Measurements from ENCODE around the gene GLB1L. TPM values are rescaled to one million over a fixed set of nuclear protein-coding genes. Genes with fewer than 3 reads are reported as not detected.
A peak's percentile ranks its signal among the peaks of the same experiment; 100 is the strongest.

GLB1L gene
- polyA plus RNA-seq, 1 experiment = 9.5 TPM

DNA sequence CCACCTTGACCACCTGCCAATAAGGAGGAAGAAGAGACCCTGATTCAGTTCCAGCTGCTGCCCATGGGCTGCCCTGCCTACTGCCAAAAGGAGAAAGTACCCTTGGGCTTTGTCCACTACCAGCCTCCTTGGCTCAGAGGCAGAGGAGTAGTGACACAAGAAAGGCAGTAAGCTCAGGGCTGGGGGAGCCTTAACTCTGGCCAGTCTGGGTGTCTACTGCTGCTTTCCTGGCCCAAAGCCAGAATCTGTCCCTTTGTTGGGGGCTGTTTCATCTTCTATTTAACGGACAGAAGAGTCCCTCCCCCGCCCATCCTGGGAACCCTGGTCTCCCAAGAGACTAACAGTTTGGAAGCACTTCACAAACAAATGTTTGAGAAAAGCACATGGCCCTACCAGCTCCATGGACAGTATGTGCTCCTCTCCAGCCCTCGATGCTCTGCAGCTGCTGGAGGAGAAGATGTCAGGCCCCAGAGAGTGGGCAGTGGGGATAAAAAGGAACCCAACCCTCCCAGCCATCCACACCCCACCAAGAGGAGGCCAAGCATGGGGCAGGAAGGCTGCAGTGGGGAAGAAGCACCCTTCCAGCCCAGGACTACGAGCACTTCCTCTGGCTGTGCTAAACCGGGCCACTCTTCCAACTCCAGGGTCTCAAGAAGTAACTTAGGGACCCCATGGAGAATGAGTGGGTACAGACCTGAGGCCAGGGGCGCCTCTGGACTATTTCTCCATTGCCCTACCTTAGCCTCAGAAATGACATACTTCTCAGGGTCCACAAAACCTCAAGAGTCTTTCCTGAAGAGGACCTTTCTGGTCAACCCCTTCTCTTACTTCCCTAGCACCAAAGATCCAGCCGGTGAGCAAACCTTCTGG lies 17.0 kb downstream of the GLB1L start:
- H3K36me3 ChIP-seq (ENCODE audit: control insufficient read depth, insufficient read depth, low read length) = peaks cover 35% of the 10 kb centered on the region
- CTCF ChIA-PET = interaction anchor here (0.8 to 4.9 kb wide), 8 partner anchors 9 to 70 kb away, joined by 3 to 29 read pairs (median 7); partner anchors contain the start of genes ABCB6, GLB1L, NHEJ1 and SLC23A3
- no peaks in the 10 kb centered on the region for H3K27me3 ChIP-seq (ENCODE audit: control insufficient read depth, insufficient read depth, low read length)
- TF ChIP-seq, protein P1, sequence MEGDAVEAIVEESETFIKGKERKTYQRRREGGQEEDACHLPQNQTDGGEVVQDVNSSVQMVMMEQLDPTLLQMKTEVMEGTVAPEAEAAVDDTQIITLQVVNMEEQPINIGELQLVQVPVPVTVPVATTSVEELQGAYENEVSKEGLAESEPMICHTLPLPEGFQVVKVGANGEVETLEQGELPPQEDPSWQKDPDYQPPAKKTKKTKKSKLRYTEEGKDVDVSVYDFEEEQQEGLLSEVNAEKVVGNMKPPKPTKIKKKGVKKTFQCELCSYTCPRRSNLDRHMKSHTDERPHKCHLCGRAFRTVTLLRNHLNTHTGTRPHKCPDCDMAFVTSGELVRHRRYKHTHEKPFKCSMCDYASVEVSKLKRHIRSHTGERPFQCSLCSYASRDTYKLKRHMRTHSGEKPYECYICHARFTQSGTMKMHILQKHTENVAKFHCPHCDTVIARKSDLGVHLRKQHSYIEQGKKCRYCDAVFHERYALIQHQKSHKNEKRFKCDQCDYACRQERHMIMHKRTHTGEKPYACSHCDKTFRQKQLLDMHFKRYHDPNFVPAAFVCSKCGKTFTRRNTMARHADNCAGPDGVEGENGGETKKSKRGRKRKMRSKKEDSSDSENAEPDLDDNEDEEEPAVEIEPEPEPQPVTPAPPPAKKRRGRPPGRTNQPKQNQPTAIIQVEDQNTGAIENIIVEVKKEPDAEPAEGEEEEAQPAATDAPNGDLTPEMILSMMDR (IDR thresholded peaks at IDR 0.05; ENCODE audit: insufficient read depth, low read depth, low read length) = no peak
- DNase-seq (ENCODE audit: low read depth) = no peak
- peak overlapping the region; percentile 64 for H3K4me3 ChIP-seq (ENCODE audit: low read depth, low read length)
- POLR2A ChIA-PET = interaction anchor here (0.5 kb wide), 1 partner anchor 267 kb away, joined by 3 read pairs; no protein-coding TSS in a partner anchor

DNA sequence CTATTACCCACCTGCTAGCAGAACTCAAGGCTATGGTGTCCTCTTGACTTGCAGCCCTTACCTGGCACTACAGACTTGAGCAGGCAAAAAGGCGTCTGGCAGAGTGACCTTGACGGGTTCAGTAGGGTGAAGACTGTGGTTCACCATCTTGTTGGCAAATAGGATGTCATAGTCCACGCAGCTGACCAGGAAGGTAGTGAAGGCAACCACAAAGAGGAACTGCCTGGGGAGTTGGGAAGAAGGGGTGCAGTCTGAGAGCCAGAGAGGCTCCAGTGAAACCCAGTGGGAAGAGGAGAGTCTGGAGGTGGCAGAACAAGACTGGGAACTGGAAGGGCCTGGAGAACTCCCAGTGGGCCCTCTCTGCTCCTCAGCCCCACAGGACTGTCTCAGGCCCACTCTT lies 19.9 kb downstream of the GLB1L start:
- TF ChIP-seq, protein P1 (IDR thresholded peaks at IDR 0.05; ENCODE audit: insufficient read depth, low read depth, low read length) = no peak
- CTCF ChIA-PET = no interaction called here
- no peak for DNase-seq (ENCODE audit: low read depth)
- peaks cover 46% of the 10 kb centered on the region for H3K36me3 ChIP-seq (ENCODE audit: control insufficient read depth, insufficient read depth, low read length)
- H3K4me3 ChIP-seq (ENCODE audit: low read depth, low read length) = no peak overlapping the region
- POLR2A ChIA-PET = no interaction called here
- no peaks in the 10 kb centered on the region for H3K27me3 ChIP-seq (ENCODE audit: control insufficient read depth, insufficient read depth, low read length)

- H3K36me3 ChIP-seq (ENCODE audit: control insufficient read depth, insufficient read depth, low read length) = peaks cover 54% of the 10 kb centered on the region
- no peak for DNase-seq (ENCODE audit: low read depth)
Observed at GRCh38 chr2:219223831-219224610, 21.2 kb downstream of the GLB1L start.

DNA sequence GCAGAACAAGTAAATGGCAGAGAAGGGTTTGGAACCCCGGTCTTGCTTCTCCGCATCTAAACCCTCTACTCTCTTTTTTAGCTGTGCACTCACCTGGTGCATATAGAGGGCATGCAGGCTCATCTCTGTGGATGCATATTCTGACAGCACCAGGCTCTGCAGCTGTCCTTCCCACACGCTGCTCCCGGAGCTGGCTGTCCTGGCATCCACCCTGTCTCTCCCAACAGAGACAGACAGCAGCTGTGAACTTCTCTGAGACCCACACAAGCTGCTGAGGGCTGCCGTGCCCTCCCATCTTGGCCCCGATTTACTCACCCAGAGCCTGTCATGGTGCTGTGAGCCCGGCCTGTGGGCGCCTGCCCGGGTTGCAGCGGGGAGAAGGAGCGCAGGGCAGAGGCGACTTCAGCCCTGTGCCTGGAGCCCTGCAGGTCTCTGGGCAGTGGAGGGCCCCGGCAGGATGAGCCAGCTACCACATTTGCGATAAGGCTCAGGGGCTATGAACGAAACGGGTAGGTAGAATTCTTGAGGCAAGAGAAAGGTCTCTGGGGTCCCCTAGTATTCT lies 23.2 kb downstream of the GLB1L start:
- Histone ChIP-seq H3K27me3 (ENCODE audit: control insufficient read depth, insufficient read depth, low read length) (no peaks in the 10 kb centered on the region), H3K4me3 (ENCODE audit: low read depth, low read length) (no peak overlapping the region), H3K36me3 (ENCODE audit: control insufficient read depth, insufficient read depth, low read length) (peaks cover 54% of the 10 kb centered on the region)
- ChIA-PET POLR2A (no interaction called here), CTCF (interaction anchor here (2.2 kb wide), 1 partner anchor 73 kb away, joined by 15 read pairs; no protein-coding TSS in a partner anchor)
- no peak for DNase-seq (ENCODE audit: low read depth)
- TF ChIP-seq, protein P1 (IDR thresholded peaks at IDR 0.05; ENCODE audit: insufficient read depth, low read depth, low read length) = no peak

More at GRCh38 chr2:219223831-219224610, 21.2 kb downstream of the GLB1L start:
- TF ChIP-seq, protein P1 (IDR thresholded peaks at IDR 0.05; ENCODE audit: insufficient read depth, low read depth, low read length) = no peak
- POLR2A ChIA-PET = no interaction called here
- Histone ChIP-seq H3K27me3 (ENCODE audit: control insufficient read depth, insufficient read depth, low read length) (no peaks in the 10 kb centered on the region), H3K4me3 (ENCODE audit: low read depth, low read length) (no peak overlapping the region)
- CTCF ChIA-PET = interaction anchor here (0.8 to 1.0 kb wide), 2 partner anchors 55 to 75 kb away, joined by 4 read pairs; partner anchors contain the start of gene DNAJB2
